Esophagus squamous epithelium (tissue), 5 donors: ENCODE results near the gene LEF1. TPM values are rescaled to one million over a fixed set of nuclear protein-coding genes. Genes with fewer than 3 reads are reported as not detected.

ENCODE experiments used
- DNase-seq: peaks from one replicate; lab custom pipeline; 2025; lab: John Stamatoyannopoulos, UW
- H3K27ac ChIP-seq, 4 donors: fragments of 200-600 bp; sonication (generic); one replicate each; pipeline ENCODE4 v1.5.1; 2016 to 2019; ENCODE audit warnings: mild to moderate bottlenecking in 1 of 4
- H3K27me3 ChIP-seq, 4 donors: fragments of 200-600 bp; sonication (generic); 1 replicate in 3 of 4; 2 replicates in 1 of 4; pipeline versions ENCODE4 v1.5.1 to v1.6.0; 2017 to 2021; ENCODE audit warnings: antibody characterized with exemption in 1 of 4
- H3K36me3 ChIP-seq, 3 donors: fragments of 200-600 bp; sonication (generic); one replicate each; pipeline ENCODE4 v1.5.1; 2016 to 2019
- H3K4me1 ChIP-seq, 3 donors: fragments of 200-600 bp; sonication (generic); one replicate each; pipeline ENCODE4 v1.5.1; 2017 to 2019
- H3K4me3 ChIP-seq, 4 donors: fragments of 200-600 bp; sonication (generic); 1 replicate in 3 of 4; 2 replicates in 1 of 4; pipeline ENCODE4 v1.5.1; 2016 to 2019; ENCODE audit warnings: mild to moderate bottlenecking in 2 of 4, moderate library complexity in 1 of 4
- H3K9me3 ChIP-seq, 3 donors: fragments of 200-600 bp; sonication (generic); one replicate each; pipeline ENCODE4 v1.5.1; 2016 to 2019
- CTCF ChIP-seq, 6 experiments: fragments of 450-650 bp in 4 of 6; fragments of 200-600 bp in 2 of 6; sonication (generic) in 2 of 6; IDR thresholded peaks; one replicate each; pipeline ENCODE4 v1.5.1; 2016 to 2019; ENCODE audit warnings: antibody characterized with exemption in 6 of 6, mild to moderate bottlenecking in 4 of 6, moderate library complexity in 4 of 6
- POLR2A ChIP-seq, 4 donors: fragments of 450-650 bp; IDR thresholded peaks; one replicate each; pipeline ENCODE4 v1.6.1; 2017; ENCODE audit warnings: antibody characterized with exemption in 4 of 4, mild to moderate bottlenecking in 4 of 4, moderate library complexity in 3 of 4
- WGBS, 2 donors: methylation state at CpG; one replicate each; pipeline ENCODE4 v1.1.5; 2018; 5-methylcytosine and 5-hydroxymethylcytosine counted together
- intact Hi-C: fragments of 100-400 bp; cut with DNase I; formaldehyde crosslinking; loops from one replicate; pipeline ENCODE4 v1.15.0; 2022
- total RNA-seq, 4 donors: library from RNA; depleted of rRNA; stranded (reverse); fragments of >200 nt; gene quantifications; one replicate each; pipeline ENCODE4 v1.1.0, GENCODE V29; 2016
- donor health status: DM: yes; HTN: yes; CAD: no.

LEF1 gene
- total RNA-seq, 4 donors from 2014 or later = 8.0 to 13.9 (median 10.1) TPM

- H3K27ac ChIP-seq = no peak overlapping the region
- peaks cover 0 to 40% (median 0%) of the 10 kb centered on the region in 3 donors for H3K4me1 ChIP-seq
- H3K4me3 ChIP-seq = no peak overlapping the region
- WGBS, 2 donors = 71 to 77% methylated on average over 2 to 3 of the region's 3 CpGs
- intact Hi-C loops = no loop called here
- H3K9me3 ChIP-seq = no peaks in the 10 kb centered on the region
- TF ChIP-seq POLR2A (IDR thresholded peaks at IDR 0.05) (no peak), CTCF (IDR thresholded peaks at IDR 0.05) (no peak)
- no peaks in the 10 kb centered on the region for H3K36me3 ChIP-seq
- H3K27me3 ChIP-seq = no peaks in the 10 kb centered on the region
- DNase-seq = no peak
Observed at GRCh38 chr4:108116423-108117168, 52.1 kb downstream of the LEF1 start.

- 88 to 92% methylated on average over 2 of the region's 2 CpGs for WGBS, 2 donors
- no peak overlapping the region for H3K4me3 ChIP-seq
Observed at GRCh38 chr4:108115168-108115526, 53.6 kb downstream of the LEF1 start.

DNA sequence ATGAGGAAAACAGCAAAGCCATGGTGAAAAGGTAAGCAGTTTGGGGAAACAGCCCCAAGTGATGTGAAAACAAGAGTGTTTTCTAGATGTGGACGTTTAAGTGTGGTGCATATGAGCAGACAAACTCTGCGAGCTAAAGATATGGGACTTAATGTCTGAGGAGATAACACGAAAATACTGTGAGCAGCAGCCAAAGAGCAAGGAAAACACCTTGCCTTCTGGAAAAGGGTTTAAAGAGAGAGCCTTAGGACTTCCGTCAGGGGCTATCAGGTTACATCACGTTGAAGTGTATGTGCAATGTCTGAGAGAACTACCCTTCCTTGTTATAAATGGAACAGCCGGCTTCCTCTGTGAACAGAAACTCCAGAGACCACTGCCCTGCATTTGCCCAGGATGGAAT lies 54.2 kb downstream of the LEF1 start:
- Histone ChIP-seq H3K36me3 (no peaks in the 10 kb centered on the region), H3K4me1 (peaks cover 0 to 33% (median 0%) of the 10 kb centered on the region in 3 donors), H3K9me3 (no peaks in the 10 kb centered on the region), H3K27me3 (no peaks in the 10 kb centered on the region), H3K4me3 (no peak overlapping the region), H3K27ac (no peak overlapping the region)
- 74 to 75% methylated on average over 6 of the region's 6 CpGs for WGBS, 2 donors
- intact Hi-C loops = no loop called here
- no peak for TF ChIP-seq CTCF (IDR thresholded peaks at IDR 0.05)
- no peak for TF ChIP-seq POLR2A (IDR thresholded peaks at IDR 0.05)
- DNase-seq = no peak

More at GRCh38 chr4:108115168-108115526, 53.6 kb downstream of the LEF1 start:
- H3K9me3 ChIP-seq = no peaks in the 10 kb centered on the region
- no peaks in the 10 kb centered on the region for H3K27me3 ChIP-seq
- H3K27ac ChIP-seq = no peak overlapping the region
- intact Hi-C loops = no loop called here
- DNase-seq = no peak
- TF ChIP-seq POLR2A (IDR thresholded peaks at IDR 0.05) = no peak
- no peak for TF ChIP-seq CTCF (IDR thresholded peaks at IDR 0.05)
- no peaks in the 10 kb centered on the region for H3K36me3 ChIP-seq
- peaks cover 0 to 33% (median 0%) of the 10 kb centered on the region in 3 donors for H3K4me1 ChIP-seq

DNA sequence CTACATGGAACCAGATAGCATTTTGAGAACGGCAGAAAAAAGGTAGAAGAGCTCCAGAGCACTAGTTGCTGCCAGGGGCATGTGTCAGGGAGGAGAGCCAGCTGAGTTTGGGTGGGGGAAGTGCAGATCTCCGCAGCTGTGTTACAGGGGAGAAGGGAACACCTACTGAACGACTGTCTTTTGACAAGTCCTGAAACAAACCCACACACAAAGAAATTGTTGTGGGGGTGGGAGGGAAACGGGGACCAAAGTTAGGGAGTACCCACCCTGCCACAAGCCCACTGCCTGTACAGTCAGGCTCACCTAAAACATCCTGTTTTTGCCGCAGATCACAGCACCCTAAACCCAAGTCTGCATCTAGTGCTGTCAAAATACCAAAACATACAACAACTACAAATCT lies 55.5 kb downstream of the LEF1 start:
- WGBS, 2 donors = 29 to 42% methylated on average over 5 of the region's 5 CpGs
- no peak for DNase-seq
- Histone ChIP-seq H3K9me3 (no peaks in the 10 kb centered on the region), H3K4me3 (no peak overlapping the region), H3K27me3 (no peaks in the 10 kb centered on the region), H3K27ac (no peak overlapping the region), H3K4me1 (peaks cover 0 to 27% (median 0%) of the 10 kb centered on the region in 3 donors), H3K36me3 (no peaks in the 10 kb centered on the region)
- TF ChIP-seq CTCF (IDR thresholded peaks at IDR 0.05) = no peak
- TF ChIP-seq POLR2A (IDR thresholded peaks at IDR 0.05) = no peak
- intact Hi-C loops = no loop called here

GRCh38 chr4:108111781-108112180 lies 57.0 kb downstream of the LEF1 start:
- no peaks in the 10 kb centered on the region for H3K36me3 ChIP-seq
- 80 to 98% methylated on average over 4 of the region's 4 CpGs for WGBS, 2 donors
- no peaks in the 10 kb centered on the region for H3K9me3 ChIP-seq
- peaks cover 0 to 17% (median 0%) of the 10 kb centered on the region in 3 donors for H3K4me1 ChIP-seq
- intact Hi-C loops = no loop called here
- no peak overlapping the region for H3K4me3 ChIP-seq
- H3K27me3 ChIP-seq = no peaks in the 10 kb centered on the region
- no peak overlapping the region for H3K27ac ChIP-seq
- DNase-seq = no peak
- TF ChIP-seq POLR2A (IDR thresholded peaks at IDR 0.05) (no peak), CTCF (IDR thresholded peaks at IDR 0.05) (no peak)
